Panc1 (cell line): ENCODE data around the gene ZNF607.

Experiments
- TCF7L2 ChIP-seq: IDR thresholded peaks from 2 replicates; pipeline ENCODE4 v1.6.1; 2011; ENCODE audit warnings: mild to moderate bottlenecking, low read depth, low read length, inconsistent platforms
- TF ChIP-seq, protein P1 (sequence below): fragments of 450-650 bp; IDR thresholded peaks from 2 replicates; pipeline ENCODE4 v1.5.1; 2017; ENCODE audit warnings: mild to moderate bottlenecking

DNA sequence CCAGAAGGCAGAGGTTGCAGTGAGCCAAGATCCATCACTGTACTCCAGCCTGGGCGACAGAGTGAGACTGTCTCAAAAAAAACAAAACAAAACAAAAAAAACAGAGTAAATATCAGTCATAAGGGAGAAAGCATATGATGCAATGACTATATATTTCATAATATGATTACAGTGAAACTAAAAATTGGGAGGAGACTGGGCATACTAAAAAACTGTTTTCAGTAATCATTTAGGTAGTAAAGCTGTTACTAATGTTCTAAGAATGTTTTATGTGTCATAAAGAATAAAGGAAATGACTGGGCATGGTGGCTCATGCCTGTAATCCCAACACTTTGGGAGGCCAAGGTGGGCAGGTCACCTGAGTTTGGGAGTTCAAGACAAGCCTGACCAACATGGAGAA, 43.9 kb upstream of the ZNF607 start:
- TF ChIP-seq, protein P1, sequence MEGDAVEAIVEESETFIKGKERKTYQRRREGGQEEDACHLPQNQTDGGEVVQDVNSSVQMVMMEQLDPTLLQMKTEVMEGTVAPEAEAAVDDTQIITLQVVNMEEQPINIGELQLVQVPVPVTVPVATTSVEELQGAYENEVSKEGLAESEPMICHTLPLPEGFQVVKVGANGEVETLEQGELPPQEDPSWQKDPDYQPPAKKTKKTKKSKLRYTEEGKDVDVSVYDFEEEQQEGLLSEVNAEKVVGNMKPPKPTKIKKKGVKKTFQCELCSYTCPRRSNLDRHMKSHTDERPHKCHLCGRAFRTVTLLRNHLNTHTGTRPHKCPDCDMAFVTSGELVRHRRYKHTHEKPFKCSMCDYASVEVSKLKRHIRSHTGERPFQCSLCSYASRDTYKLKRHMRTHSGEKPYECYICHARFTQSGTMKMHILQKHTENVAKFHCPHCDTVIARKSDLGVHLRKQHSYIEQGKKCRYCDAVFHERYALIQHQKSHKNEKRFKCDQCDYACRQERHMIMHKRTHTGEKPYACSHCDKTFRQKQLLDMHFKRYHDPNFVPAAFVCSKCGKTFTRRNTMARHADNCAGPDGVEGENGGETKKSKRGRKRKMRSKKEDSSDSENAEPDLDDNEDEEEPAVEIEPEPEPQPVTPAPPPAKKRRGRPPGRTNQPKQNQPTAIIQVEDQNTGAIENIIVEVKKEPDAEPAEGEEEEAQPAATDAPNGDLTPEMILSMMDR, result no peak
- TF ChIP-seq TCF7L2, result no peak
